Measurements from ENCODE around the gene SLC7A5. TPM values are rescaled to one million over a fixed set of nuclear protein-coding genes. Genes with fewer than 3 reads are reported as not detected.
A peak's percentile ranks its signal among the peaks of the same experiment; 100 is the strongest.

The SLC7A5 gene
- total and polyA plus RNA-seq, 2 of the 13 experiments (the other 11 are each of a cell fraction or from before 2014, with no cell fraction given), result 79.6 to 155 TPM

DNA sequence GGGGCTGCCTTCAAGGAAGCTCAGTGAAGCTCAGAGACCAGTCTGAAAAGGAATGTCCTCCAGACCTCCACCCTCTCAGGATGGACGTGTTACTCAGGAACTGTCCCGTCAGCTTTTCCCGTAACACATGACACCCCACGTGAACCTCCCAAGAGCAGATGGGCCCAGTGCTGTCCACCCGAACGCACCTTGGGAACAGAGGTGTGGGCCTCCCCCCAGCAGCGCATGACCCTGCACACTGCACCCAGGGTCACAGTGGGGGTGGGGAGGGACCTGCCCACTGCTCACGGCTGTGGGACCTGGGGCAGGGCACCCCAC, 21.9 kb downstream of the SLC7A5 start (continued):
- TF ChIP-seq, protein P1, sequence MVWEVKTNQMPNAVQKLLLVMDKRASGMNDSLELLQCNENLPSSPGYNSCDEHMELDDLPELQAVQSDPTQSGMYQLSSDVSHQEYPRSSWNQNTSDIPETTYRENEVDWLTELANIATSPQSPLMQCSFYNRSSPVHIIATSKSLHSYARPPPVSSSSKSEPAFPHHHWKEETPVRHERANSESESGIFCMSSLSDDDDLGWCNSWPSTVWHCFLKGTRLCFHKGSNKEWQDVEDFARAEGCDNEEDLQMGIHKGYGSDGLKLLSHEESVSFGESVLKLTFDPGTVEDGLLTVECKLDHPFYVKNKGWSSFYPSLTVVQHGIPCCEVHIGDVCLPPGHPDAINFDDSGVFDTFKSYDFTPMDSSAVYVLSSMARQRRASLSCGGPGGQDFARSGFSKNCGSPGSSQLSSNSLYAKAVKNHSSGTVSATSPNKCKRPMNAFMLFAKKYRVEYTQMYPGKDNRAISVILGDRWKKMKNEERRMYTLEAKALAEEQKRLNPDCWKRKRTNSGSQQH (CRISPR knock-in tag; IDR thresholded peaks at IDR 0.05; ENCODE audit: low read depth), result no peak
- no peak for TF ChIP-seq MTF1 (CRISPR knock-in tag; IDR thresholded peaks at IDR 0.05)
- no peak for TF ChIP-seq KMT2B (CRISPR knock-in tag; IDR thresholded peaks at IDR 0.05)
- TF ChIP-seq, protein P2, sequence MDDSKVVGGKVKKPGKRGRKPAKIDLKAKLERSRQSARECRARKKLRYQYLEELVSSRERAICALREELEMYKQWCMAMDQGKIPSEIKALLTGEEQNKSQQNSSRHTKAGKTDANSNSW (CRISPR knock-in tag; IDR thresholded peaks at IDR 0.05; ENCODE audit: borderline replicate concordance), result no peak
- TF ChIP-seq, protein P3, sequence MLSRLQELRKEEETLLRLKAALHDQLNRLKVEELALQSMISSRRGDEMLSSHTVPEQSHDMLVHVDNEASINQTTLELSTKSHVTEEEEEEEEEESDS (CRISPR knock-in tag; IDR thresholded peaks at IDR 0.05; ENCODE audit: borderline replicate concordance), result no peak
- TF ChIP-seq ZFP37 (CRISPR knock-in tag; IDR thresholded peaks at IDR 0.05; ENCODE audit: borderline replicate concordance), result peak; percentile 17; the same call in 1 of the 2 replicates
- TF ChIP-seq NRL (CRISPR knock-in tag; IDR thresholded peaks at IDR 0.05; ENCODE audit: borderline replicate concordance), result 0 out of 2 replicates have a peak, but pooled peaks have one; percentile 36
- TF ChIP-seq SCMH1 (CRISPR knock-in tag; IDR thresholded peaks at IDR 0.05; ENCODE audit: borderline replicate concordance), result no peak
- TF ChIP-seq MYC (CRISPR knock-in tag; IDR thresholded peaks at IDR 0.05; ENCODE audit: borderline replicate concordance), result peak; percentile 74; the same call in 1 of the 2 replicates
- TF ChIP-seq ZNF225 (CRISPR knock-in tag; IDR thresholded peaks at IDR 0.05), result peak; percentile 76; the same call in 1 of the 2 replicates
- TF ChIP-seq GTF3A (CRISPR knock-in tag; conservative IDR thresholded peaks at IDR 0.05), result no peak
- no peak for TF ChIP-seq PHF8 (CRISPR knock-in tag; IDR thresholded peaks at IDR 0.05)
- TF ChIP-seq ZNF530 (CRISPR knock-in tag; IDR thresholded peaks at IDR 0.05; ENCODE audit: low read depth), result no peak
- peak; percentile 85; the same call in 1 of the 2 replicates for TF ChIP-seq ZNF768 (CRISPR knock-in tag; IDR thresholded peaks at IDR 0.05)
- peak; percentile 76 for TF ChIP-seq AKAP8 (CRISPR knock-in tag; IDR thresholded peaks at IDR 0.05)
- TF ChIP-seq, protein P4, sequence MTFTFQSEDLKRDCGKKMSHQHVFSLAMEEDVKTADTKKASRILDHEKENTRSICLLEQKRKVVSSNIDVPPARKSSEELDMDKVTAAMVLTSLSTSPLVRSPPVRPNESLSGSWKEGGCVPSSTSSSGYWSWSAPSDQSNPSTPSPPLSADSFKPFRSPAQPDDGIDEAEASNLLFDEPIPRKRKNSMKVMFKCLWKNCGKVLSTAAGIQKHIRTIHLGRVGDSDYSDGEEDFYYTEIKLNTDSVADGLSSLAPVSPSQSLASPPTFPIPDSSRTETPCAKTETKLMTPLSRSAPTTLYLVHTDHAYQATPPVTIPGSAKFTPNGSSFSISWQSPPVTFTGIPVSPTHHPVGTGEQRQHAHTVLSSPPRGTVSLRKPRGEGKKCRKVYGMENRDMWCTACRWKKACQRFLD (CRISPR knock-in tag; IDR thresholded peaks at IDR 0.05; ENCODE audit: borderline replicate concordance), result 0 out of 2 replicates have a peak, but pooled peaks have one; percentile 3
- 0 out of 2 replicates have a peak, but pooled peaks have one; percentile 14 for TF ChIP-seq RXRA (CRISPR knock-in tag; IDR thresholded peaks at IDR 0.05)
- TF ChIP-seq SMYD3 (CRISPR knock-in tag; IDR thresholded peaks at IDR 0.05), result no peak
- TF ChIP-seq, protein P5, sequence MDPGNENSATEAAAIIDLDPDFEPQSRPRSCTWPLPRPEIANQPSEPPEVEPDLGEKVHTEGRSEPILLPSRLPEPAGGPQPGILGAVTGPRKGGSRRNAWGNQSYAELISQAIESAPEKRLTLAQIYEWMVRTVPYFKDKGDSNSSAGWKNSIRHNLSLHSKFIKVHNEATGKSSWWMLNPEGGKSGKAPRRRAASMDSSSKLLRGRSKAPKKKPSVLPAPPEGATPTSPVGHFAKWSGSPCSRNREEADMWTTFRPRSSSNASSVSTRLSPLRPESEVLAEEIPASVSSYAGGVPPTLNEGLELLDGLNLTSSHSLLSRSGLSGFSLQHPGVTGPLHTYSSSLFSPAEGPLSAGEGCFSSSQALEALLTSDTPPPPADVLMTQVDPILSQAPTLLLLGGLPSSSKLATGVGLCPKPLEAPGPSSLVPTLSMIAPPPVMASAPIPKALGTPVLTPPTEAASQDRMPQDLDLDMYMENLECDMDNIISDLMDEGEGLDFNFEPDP (CRISPR knock-in tag; conservative IDR thresholded peaks at IDR 0.05), result no peak
